Spleen (tissue), 7 donors: Measurements from ENCODE around the gene MEAK7.

Experiments
- POLR2A ChIP-seq, 3 donors: fragments of 450-650 bp; IDR thresholded peaks; one replicate each; pipeline ENCODE4 v1.5.1; 2017; ENCODE audit warnings: antibody characterized with exemption in 3 of 3, mild to moderate bottlenecking in 1 of 3
- TF ChIP-seq, protein P1 (sequence below), 11 experiments: fragments of 200-600 bp in 7 of 11; fragments of 450-650 bp in 4 of 11; sonication (generic) in 4 of 11; IDR thresholded peaks in 8 of 11; conservative IDR thresholded peaks in 3 of 11; 1 replicate in 7 of 11; 2 replicates in 4 of 11; pipeline versions ENCODE4 v1.4.0 to v1.8.0; 2016 to 2021; ENCODE audit warnings: antibody characterized with exemption in 11 of 11, inconsistent platforms in 4 of 11, mild to moderate bottlenecking in 1 of 11
- donor health status: DM: no; HTN: no; CAD: no; lungs with moderate emphysema.
- donor health status: DM: no; HTN: no; CAD: no.
- donor health status: DM: no; HTN: no; CAD: no.

- TF ChIP-seq, protein P1, sequence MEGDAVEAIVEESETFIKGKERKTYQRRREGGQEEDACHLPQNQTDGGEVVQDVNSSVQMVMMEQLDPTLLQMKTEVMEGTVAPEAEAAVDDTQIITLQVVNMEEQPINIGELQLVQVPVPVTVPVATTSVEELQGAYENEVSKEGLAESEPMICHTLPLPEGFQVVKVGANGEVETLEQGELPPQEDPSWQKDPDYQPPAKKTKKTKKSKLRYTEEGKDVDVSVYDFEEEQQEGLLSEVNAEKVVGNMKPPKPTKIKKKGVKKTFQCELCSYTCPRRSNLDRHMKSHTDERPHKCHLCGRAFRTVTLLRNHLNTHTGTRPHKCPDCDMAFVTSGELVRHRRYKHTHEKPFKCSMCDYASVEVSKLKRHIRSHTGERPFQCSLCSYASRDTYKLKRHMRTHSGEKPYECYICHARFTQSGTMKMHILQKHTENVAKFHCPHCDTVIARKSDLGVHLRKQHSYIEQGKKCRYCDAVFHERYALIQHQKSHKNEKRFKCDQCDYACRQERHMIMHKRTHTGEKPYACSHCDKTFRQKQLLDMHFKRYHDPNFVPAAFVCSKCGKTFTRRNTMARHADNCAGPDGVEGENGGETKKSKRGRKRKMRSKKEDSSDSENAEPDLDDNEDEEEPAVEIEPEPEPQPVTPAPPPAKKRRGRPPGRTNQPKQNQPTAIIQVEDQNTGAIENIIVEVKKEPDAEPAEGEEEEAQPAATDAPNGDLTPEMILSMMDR (IDR thresholded peaks at IDR 0.05 in 8 of 11, conservative IDR thresholded peaks at IDR 0.05 in 3 of 11), result no peak
- no peak for TF ChIP-seq POLR2A (IDR thresholded peaks at IDR 0.05)
Observed at GRCh38 chr16:84505249-84506187, 1.1 kb upstream of the MEAK7 start.
